D341Med (cell line): ENCODE results near the gene KCNIP4.
"Not testable (repeated sequence)": the region's sequence is repeated elsewhere in the genome, so short reads cannot be mapped to it uniquely, and the experiment has no call there.

Experiments
- DNase-seq: peaks from one replicate; pipeline ENCODE4 v3.0.0; 2012; ENCODE audit warnings: low spot score

Gene KCNIP4

DNA sequence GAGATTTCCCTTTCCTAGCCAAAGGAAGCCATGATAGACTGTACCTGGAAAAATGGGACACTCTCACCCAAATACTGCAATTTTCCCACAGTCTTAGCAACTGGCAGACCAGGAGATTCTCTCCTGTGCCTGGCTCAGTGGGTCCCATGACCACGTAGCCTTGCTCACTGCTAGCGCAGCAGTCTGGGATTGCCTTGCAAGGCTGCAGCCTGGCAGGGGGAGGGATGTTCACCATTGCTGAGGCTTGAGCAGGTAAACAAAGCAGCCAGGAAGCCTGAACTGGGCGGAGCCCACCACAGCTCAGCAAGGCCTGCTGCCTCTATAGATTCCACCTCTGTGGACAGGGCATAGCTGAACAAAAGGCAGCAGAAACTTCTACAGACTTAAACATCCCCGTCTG lies 596.2 kb downstream of the KCNIP4 start:
- not testable (repeated sequence) for DNase-seq

DNA sequence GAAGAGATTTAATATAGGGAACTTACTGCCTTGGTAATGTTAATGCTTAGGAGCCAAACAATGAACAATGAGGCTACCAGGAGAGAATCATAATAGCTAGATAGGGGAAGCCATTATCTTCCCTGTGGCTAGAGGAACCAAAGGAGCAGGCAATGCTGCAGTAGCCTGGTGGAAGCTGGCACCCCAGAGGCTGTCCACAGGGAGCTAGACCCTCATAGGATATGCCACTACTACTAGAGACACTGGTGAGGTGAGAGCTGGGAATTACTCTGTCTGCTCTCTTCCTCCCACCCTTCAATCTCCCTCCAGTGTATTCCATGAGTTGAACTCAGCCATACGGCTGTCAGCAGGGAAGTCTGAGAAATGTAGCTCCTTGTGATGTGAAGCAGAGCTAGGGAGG lies 601.4 kb downstream of the KCNIP4 start:
- no peak for DNase-seq

DNA sequence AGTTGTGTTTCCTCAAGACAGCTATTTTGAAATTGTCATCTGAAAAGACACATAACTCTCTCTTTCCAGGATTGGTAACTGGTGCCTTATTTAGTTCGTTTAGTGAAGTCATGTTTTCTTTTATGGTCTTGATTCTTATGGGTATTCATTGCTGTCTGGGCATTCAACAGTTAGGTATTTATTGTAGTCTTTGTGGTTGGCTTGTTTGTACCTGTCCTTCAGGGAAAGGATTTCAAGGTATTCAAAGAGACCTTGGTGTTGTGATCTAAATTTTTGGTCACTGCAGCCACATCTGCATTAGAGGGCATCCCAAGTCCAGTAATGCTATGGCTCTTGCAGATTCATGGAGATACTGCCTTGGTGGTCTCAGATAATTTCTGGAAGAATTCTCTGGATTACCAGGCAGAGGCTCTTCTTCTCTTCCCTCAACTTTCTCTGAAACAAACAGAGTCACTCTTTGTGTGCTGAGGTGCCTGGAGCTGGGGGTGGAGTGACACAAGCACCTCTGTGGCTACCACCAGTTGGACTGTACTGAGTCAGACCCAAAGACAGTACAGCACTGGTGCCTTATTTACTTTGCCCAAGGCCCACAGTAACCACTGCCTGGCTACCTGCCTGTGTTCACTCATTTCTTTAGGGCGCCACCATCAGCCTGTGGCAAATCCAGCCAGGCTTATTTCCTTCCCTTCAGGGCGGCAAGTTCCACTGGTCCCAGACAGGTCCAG lies 620.4 kb downstream of the KCNIP4 start:
- no peak for DNase-seq

DNA sequence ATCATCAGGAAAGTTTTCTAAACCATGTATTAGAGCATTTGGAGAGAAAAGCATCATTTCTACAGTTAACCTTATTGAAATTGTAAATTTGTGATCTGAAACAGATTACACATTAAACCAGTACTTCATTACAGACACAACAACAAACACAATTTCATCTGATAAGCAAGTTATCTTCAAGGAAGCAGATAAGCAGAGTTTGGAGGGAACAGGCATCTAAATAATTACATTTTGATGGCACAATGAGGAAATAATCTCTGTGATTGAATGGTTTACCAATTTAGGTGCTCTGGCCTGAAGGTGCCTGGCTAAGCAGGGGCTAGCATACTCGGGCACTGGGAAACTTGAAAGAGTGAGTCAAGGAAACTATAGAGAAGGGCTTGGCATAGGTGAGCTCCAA lies 628.5 kb downstream of the KCNIP4 start:
- DNase-seq = no peak

DNA sequence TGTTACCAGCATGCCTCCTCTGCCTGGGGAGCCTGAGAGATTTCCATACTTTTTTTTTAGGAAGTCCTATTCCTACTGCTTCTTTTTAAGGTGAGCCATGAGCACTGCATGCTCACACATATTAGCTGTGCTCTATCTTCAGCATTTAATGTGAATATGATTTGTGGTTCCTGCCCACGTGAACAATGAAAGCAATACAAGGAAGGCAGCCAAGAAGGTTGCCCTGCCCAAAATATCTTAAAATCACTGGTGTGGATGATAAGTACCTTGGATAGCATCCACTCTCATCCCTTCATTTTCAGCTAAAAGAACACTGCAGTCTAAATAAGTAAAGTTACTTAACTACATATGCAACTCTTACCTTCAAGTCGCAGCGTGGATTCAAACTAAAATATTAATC lies 640.9 kb downstream of the KCNIP4 start:
- no peak for DNase-seq

DNA sequence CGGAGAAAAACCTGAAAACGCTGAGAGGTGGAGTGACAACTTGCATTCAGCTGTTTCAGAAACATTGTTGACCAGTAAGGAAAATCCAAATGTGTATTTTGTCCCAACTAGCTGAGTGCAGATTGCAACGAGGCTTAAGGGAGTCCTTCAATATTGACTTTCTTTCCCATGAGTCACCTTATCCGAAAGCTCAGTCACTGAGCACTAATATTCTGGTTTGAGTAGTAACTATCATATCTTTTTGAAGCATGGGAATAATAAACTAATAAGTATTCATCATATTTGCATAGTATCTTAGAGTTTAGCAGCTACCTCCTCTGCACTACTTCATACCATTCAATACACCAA lies 644.1 kb downstream of the KCNIP4 start:
- DNase-seq = no peak

DNA sequence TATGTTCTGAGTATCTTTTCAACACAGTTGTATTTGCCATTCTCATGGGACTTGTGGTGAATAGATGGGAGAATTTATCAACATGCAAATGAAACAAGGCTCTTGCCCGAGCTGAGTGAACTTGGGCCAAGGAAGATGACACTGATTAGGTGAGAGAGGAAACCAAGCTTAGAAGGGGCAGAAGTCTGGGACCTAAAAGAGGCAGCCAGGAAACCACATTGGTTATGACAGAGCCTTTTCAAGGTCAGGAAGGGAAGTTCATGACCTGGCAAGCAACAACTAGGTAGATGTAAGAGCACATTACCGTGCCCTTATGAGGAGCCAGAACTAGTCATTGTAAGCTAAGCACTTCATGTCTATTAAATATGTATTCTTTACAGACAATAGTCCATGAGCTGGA lies 658.0 kb downstream of the KCNIP4 start:
- no peak for DNase-seq

DNA sequence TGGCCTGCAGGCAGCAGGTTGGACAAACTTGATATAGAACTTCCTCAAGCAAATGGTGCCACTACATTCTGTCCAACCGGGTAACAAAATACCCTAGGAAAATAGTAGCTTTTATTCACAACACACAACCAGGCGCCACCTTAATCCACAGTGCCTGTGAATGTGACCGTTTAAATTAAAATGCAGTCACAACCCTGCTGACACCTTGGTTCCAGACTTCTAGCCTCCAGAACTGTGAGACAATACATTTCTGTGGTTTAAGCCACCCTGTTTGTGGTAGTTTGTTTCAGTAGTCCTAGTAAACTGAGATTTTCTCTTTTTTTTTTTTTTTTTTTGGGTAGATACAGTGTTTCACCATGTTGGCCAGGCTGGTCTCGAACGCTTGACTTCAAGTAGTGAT lies 672.5 kb downstream of the KCNIP4 start:
- no peak for DNase-seq

DNA sequence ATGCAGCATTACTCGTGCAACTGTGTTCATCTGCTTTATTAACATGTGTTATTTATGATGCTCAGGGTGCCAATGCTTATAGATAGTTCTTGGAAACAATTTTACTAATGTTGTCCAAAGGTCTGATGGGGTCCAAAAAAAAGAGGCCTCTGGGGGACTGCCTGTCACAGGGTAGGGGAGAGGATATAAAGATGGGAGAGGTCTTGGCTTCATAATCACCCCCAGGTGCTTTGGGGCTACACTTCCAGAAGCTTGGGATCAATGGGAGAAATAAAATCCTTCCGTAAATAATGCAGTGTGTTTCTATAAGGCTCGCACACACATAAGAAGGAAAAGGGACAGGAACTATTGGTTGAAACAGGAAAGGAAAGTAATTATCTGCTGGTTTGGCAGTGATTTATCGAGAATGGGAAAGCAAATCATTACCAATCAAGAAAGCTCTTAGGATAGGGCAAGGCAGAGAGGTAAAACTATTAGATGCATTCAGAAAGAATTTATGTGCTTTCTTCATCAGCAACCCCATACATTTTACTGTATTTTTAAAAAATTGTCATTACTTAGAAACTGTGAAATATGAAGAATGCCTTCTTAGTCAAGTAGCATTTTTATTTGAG lies 677.0 kb downstream of the KCNIP4 start:
- no peak for DNase-seq

DNA sequence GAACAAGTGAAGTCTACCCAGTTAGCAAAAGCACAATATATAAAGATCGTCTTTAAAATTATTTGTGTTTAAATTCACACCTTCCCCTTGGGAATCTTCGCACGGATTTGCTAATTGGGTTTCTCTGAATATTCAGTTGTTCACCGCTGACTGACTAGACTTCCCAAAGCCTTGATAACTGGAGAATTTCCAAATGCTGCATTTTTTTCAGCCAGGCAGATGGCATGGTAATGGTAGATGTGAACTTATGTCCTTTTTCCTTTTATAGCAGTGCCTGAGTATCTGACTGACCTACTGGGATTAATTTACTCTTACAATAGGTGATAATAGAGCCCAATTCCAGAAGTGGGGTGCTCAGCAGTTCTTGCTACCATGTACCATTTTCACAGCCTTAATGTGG lies 700.2 kb downstream of the KCNIP4 start:
- DNase-seq = no peak

DNA sequence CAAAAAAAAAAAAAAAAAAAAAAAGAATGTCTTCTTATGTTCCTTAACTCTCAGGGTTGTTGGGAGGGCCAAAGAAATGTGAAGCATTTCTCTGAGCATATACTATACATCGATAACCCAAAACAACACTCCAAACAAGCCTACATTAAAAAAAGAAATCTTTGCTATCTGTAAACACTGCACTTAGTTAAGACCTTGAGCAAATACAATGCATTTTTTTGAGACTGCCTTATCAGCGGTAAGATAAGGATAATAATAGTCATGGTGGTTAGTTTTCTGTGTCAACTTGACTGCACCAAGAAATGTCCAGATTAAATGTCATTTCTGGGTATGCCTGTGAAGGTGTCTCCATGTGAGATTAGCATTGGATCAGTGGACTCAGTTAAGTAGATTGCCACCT lies 706.4 kb downstream of the KCNIP4 start:
- no peak for DNase-seq

DNA sequence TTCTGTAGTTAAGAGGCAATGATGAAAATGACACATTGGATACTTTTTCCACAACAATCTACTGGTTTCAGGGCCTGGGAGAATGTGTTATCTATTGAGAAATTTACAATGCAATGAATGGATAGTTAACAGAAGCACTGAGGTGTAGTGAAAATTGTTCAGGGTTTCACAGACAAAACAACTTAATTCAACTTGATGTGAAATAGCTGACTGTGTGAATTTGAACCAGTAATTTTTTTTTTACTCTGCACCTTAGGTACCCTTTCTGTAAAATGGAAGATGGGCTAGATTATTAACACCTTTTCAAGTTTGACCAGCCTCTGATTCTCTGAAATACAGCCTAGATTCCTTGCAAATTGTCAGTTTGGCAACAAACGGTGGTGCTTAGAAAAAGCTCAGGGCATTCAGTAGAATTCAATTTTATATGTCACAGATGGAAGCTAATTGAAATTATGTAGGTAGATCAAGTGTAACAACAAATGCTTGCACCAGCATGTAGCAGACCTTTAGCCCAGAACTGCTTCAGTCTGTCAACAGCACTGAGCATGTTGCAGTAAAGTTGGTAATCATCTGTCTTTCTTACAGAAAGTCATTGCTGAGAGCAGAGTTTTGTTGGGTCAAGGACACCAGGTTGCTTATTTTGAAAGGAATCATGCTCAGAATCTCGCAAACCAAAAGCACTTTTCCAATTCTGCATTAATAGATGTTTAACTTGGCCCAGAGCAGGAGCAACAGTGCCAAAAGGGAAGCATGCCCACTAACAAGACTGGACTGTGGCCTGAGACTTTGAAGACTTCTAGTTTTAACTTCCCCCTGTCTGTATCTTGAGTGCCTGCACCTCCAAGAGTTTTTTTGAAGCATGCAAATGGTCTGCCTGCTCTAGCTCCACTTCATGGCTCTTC lies 721.7 kb downstream of the KCNIP4 start:
- no peak for DNase-seq

DNA sequence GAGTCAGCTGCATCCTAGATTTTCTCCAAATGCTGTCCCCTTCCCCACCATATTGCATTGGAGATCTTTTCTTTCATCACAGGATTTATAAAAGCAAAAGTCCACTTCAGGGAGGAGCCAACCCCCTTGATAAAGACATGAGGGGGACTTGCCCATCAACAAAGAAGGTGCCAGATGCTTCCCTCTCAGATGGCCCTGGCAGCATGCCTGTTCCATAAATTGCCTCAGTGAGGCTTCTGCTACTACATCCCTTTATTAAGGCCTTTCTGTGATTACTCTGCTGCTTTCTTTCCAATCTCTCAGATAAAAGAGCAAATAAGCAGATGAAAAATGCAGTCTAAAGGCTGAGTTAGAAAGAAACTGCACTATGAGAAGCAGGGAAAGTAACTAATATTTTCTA lies 736.7 kb downstream of the KCNIP4 start:
- no peak for DNase-seq

DNA sequence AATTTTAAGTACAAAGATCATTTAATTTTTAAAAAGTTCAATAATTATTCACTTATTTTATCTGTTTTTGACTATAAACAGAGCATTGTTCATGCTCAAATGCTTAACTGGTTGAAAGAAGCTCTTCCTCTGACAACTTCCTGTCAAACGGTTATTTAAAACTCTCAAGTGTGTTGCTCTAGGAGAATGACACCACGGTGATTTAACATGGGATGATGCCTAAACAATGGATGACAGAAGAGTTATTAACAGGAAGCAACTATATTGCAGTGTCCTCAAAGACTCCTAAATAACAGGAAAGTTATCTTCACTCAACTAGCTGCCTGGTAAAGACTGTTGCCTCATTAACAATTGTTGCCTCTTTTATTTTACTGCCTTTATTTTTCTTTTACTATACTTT lies 738.7 kb downstream of the KCNIP4 start:
- DNase-seq = no peak

DNA sequence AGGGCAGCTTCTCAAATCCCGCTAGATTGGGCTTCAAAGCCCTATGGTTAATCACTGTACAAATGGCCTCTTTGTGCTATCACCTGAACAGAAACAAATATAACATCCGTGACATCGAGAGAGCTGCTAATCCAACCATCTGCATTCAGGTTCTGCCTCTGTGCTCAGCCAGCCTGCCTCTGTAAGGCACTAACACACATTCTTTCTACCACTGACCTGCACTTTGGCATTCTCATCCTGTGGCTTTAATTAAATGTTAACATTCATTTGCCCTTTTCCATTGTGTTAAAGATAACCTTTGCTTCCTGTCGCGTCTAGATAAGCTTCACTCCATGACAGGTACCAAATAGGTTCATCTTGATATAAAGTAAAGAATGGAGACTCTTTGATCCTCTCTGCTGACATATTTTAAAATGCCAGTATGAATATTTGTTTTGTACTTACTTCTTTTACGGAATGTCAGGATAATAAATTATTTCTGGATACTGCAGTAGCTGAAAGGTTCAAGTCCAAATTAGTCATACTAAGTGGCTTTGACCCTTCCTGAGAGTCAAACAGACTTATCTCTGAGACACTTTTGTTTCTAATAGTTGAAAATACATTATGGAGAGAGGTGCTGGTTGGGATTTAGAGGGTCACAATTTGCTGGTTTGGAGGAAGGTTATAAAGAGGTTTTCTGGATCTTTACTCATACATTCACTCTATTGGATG lies 742.6 kb downstream of the KCNIP4 start:
- no peak for DNase-seq

DNA sequence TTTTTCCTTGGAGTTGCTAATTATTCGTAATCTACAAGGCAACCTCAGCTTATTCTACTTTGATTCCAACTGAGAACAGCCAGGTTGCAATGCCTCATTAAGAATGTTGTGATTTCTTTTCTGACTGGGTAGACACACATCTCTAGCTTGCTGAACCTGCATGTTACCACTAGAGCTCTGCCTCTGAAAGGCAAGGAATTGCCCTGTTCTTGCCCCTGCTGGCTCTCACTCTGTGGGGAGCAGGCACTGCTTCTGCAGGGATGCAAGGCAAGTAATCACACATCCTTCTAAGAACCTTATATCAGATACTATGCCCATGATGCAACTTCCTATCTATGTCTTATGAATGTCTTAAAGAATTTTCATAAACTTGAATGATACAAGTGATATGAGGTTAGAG lies 745.2 kb downstream of the KCNIP4 start:
- DNase-seq = no peak

DNA sequence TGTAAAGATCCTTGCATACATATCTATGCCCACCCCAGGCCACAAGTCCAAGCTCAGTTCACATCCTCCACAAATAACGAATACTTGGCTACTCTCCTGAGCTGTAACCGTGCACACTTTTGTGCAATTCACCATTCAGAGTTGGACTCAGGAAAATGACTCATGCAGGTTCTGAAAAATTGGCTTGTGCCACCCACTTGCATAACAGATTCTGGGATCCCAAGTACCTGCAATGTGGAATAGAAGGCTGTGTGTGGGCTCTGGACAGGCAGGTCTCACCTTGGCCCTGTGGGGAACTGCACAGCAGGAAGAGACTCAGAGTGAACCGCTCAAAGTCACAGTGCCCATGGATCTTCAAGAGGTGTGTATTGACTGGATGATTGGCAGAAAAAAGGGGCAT lies 745.6 kb downstream of the KCNIP4 start:
- no peak for DNase-seq

DNA sequence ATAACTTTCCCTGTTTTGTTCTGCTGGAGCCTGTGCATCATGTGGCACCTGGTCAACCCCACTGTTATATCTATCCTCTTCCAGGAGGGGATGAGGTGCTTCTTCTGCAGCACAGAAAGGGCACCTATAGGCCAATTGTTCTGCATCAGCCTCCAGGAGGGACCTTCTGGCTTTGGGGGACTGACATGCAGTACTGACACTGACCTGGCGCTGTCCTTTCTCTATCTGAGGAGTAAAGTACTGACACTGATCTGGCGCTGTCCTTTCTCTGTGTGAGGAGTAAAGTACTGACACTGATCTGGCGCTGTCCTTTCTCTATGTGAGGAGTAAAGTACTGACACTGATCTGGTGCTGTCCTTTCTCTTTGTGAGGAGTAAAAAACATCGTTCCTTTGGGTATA lies 749.9 kb downstream of the KCNIP4 start:
- DNase-seq = no peak

DNA sequence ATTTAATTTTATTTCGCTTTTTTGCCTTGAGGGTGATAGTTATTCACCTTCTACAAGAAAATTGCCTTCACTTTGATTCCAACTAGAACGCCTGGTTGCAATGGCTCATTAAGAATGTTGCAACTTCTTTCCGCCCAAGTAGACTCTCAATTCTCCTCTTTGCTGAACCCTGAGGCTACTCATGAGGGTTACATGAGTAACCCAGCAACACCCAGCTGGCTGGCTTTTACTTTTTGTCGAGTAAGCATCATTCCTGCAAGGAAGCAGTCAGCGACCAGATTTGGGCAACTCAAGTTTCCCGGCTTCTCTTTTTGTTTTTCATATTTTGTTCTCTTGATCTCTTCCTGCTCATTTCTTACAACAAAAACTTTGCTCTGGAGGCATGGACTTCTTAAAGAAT lies 752.9 kb downstream of the KCNIP4 start:
- DNase-seq = no peak

DNA sequence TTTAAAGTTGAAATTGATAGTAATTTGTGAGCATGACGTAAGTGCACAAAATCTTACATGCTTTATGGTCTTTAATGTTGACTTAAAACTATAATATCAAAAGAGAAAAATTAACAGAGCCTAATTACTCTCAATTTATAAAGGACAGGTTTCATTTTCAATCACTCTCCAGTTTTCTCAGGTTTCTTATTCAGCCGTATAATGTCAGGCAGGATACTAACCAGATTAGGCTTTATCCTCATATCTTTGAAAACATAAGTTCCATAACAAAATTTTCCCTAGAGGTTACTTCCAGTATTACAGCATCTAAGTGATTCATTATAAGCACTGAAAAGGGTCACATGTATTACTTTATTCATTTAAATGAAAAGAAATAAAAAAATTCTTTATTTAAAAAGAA lies 756.2 kb downstream of the KCNIP4 start:
- DNase-seq = no peak

DNA sequence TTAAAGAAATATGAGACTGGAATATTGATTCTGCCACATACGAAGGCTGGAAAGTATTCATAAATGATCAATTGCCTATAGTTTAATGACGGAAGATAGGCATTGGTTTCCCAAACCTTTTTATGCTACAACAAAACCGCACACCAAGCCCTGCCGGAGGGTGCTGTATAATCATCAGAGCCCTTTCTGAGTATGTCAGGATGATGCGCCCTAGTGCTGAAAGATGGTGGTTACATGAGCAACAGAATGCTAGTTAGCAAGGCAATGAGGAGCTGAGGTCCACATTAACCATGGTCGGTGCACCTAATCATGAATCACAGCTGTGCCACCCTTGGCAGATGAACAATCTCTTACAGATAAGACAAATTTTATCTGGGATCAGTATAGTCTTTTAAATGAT lies 757.3 kb downstream of the KCNIP4 start:
- no peak for DNase-seq

DNA sequence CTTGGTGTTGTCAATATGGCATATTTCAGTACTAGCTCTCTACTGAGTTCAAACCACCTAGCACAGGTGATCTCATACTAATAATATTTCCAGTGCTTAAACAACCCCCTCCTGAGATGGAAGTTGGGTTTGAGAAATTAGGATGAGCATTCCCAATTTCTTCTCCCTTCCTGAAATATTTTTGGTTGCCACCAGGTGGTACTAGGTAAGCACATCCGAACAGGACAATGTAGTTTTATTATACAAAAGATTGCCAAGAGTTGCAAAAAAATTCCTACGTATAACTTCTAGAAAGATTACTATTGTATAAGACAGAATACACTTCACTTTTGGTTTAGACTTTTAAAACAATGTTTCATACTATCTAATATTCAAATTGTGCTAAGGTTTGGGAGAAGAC lies 763.8 kb downstream of the KCNIP4 start:
- no peak for DNase-seq

DNA sequence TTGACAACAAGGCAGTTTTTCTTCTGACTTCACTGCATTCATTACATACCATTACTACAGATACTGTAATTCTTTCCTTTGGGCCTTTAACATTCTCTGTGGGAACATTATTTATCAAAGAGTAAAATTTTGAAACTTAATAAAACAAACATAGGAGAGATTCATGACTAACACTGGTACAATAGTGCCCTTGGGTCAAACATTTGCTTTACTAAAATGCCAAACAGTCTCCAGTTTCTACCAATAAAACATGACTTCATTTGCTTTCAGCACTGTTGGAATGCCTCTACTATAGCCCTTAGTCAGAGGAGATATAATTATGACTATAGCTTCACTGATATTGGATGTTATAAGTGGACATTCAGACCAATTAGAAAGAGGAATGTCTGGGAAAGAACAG lies 766.9 kb downstream of the KCNIP4 start:
- DNase-seq = no peak
